Measurements from ENCODE around the gene LOXL1.

LOXL1 gene

GRCh38 chr15:73944161-73945129, 18.2 kb downstream of the LOXL1 start:
- no peak for TF ChIP-seq CTCF (IDR thresholded peaks at IDR 0.05; ENCODE audit: low read depth, low read length)
- in situ Hi-C loops (cut with HindIII; ENCODE audit: low sequenced_read_pairs) = no loop called here
- no peak overlapping the region for H3K4me3 ChIP-seq (ENCODE audit: low read depth, low read length)
- DNase-seq (ENCODE audit: low read depth, low spot score) = no peak

- H3K4me3 ChIP-seq (ENCODE audit: low read depth, low read length) = no peak overlapping the region
- in situ Hi-C loops (cut with HindIII; ENCODE audit: low sequenced_read_pairs) = no loop called here
- no peak for DNase-seq (ENCODE audit: low read depth, low spot score)
- TF ChIP-seq CTCF (IDR thresholded peaks at IDR 0.05; ENCODE audit: low read depth, low read length) = no peak
Measured at GRCh38 chr15:73945130-73945508, 18.9 kb downstream of the LOXL1 start.

GRCh38 chr15:73946046-73946721, 19.9 kb downstream of the LOXL1 start:
- no peak overlapping the region for H3K4me3 ChIP-seq (ENCODE audit: low read depth, low read length)
- no peak for DNase-seq (ENCODE audit: low read depth, low spot score)
- TF ChIP-seq CTCF (IDR thresholded peaks at IDR 0.05; ENCODE audit: low read depth, low read length) = no peak
- in situ Hi-C loops (cut with HindIII; ENCODE audit: low sequenced_read_pairs) = no loop called here

- TF ChIP-seq CTCF (IDR thresholded peaks at IDR 0.05; ENCODE audit: low read depth, low read length) = no peak
- DNase-seq (ENCODE audit: low read depth, low spot score) = no peak
- H3K4me3 ChIP-seq (ENCODE audit: low read depth, low read length) = no peak overlapping the region
- in situ Hi-C loops (cut with HindIII; ENCODE audit: low sequenced_read_pairs) = no loop called here
Measured at GRCh38 chr15:73946795-73947370, 20.6 kb downstream of the LOXL1 start.

GRCh38 chr15:73947651-73948050, 21.4 kb downstream of the LOXL1 start:
- H3K4me3 ChIP-seq (ENCODE audit: low read depth, low read length) = no peak overlapping the region
- no peak for DNase-seq (ENCODE audit: low read depth, low spot score)
- in situ Hi-C loops (cut with HindIII; ENCODE audit: low sequenced_read_pairs) = no loop called here
- no peak for TF ChIP-seq CTCF (IDR thresholded peaks at IDR 0.05; ENCODE audit: low read depth, low read length)

GRCh38 chr15:73948396-73948795, 22.1 kb downstream of the LOXL1 start:
- no peak overlapping the region for H3K4me3 ChIP-seq (ENCODE audit: low read depth, low read length)
- DNase-seq (ENCODE audit: low read depth, low spot score) = no peak
- in situ Hi-C loops (cut with HindIII; ENCODE audit: low sequenced_read_pairs) = no loop called here
- no peak for TF ChIP-seq CTCF (IDR thresholded peaks at IDR 0.05; ENCODE audit: low read depth, low read length)
